Uterus (tissue), 4 donors: Measurements from ENCODE around the gene PREPL. TPM values are rescaled to one million over a fixed set of nuclear protein-coding genes. Genes with fewer than 3 reads are reported as not detected.
"Not testable (repeated sequence)": the region's sequence is repeated elsewhere in the genome, so short reads cannot be mapped to it uniquely, and the experiment has no call there.

ENCODE experiments used
- DNase-seq, 2 donors: peaks; one replicate each; pipeline ENCODE4 v3.0.0-alpha.2; 2019 to 2020
- H3K27ac ChIP-seq, 2 donors: fragments of 200-600 bp; sonication (generic); 1 replicate in 1 of 2; 2 replicates in 1 of 2; pipeline ENCODE4 v1.5.1; 2016 to 2018
- H3K27me3 ChIP-seq, 2 donors: fragments of 200-600 bp; sonication (generic); one replicate each; pipeline ENCODE4 v1.5.1; 2018 to 2019; ENCODE audit warnings: control low read depth in 1 of 2
- H3K36me3 ChIP-seq, 2 donors: fragments of 200-600 bp; sonication (generic); one replicate each; pipeline ENCODE4 v1.5.1; 2019; ENCODE audit warnings: control low read depth in 1 of 2
- H3K4me1 ChIP-seq, 2 donors: fragments of 200-600 bp; sonication (generic); one replicate each; pipeline ENCODE4 v1.5.1; 2018 to 2019; ENCODE audit warnings: control low read depth in 1 of 2
- H3K4me3 ChIP-seq, 2 donors: fragments of 200-600 bp; sonication (generic); 1 replicate in 1 of 2; 2 replicates in 1 of 2; pipeline ENCODE4 v1.5.1; 2018 to 2019; ENCODE audit warnings: mild to moderate bottlenecking in 1 of 2
- H3K9me3 ChIP-seq, 2 donors: fragments of 200-600 bp; sonication (generic); one replicate each; pipeline ENCODE4 v1.5.1; 2019; ENCODE audit warnings: control low read depth in 1 of 2
- CTCF ChIP-seq, 4 experiments: fragments of 200-600 bp in 2 of 4; fragments of 450-650 bp in 2 of 4; sonication (generic) in 2 of 4; IDR thresholded peaks; one replicate each; pipeline ENCODE4 v1.5.1; 2016 to 2019; ENCODE audit warnings: antibody characterized with exemption in 4 of 4, mild to moderate bottlenecking in 2 of 4, moderate library complexity in 1 of 4
- POLR2A ChIP-seq, 2 donors: fragments of 450-650 bp; IDR thresholded peaks; one replicate each; pipeline ENCODE4 v1.6.1; 2016; ENCODE audit warnings: antibody characterized with exemption in 2 of 2, mild to moderate bottlenecking in 1 of 2, moderate library complexity in 1 of 2
- intact Hi-C: fragments of 100-400 bp; cut with DNase I; formaldehyde crosslinking; loops from one replicate; pipeline ENCODE4 v1.15.1; 2023; ENCODE audit warnings: low total_unique reads
- total RNA-seq, 4 donors: library from RNA; depleted of rRNA in 3 of 4; stranded (reverse); fragments of >200 nt in 3 of 4; gene quantifications; one replicate each; pipeline versions ENCODE4 v1.1.0 to v1.2.4, GENCODE V29; 2014 to 2023
- donor health status: DM: yes; HTN: yes; CAD: no.

PREPL gene
- total RNA-seq, 4 donors from 2014 or later = 40.9 to 101 (median 61.1) TPM

GRCh38 chr2:44310287-44310686, 51.0 kb downstream of the PREPL start:
- Histone ChIP-seq H3K4me3 (no peak overlapping the region), H3K36me3 (no peaks in the 10 kb centered on the region), H3K9me3 (peaks cover 0 to 21% of the 10 kb centered on the region in 2 donors), H3K27ac (no peak overlapping the region), H3K4me1 (no peaks in the 10 kb centered on the region), H3K27me3 (no peaks in the 10 kb centered on the region)
- no peak for TF ChIP-seq CTCF (IDR thresholded peaks at IDR 0.05)
- TF ChIP-seq POLR2A (IDR thresholded peaks at IDR 0.05) = no peak
- intact Hi-C loops = no loop called here
- DNase-seq = no peak

GRCh38 chr2:44305882-44306281, 55.4 kb downstream of the PREPL start:
- Histone ChIP-seq H3K27ac (no peak overlapping the region), H3K27me3 (no peaks in the 10 kb centered on the region), H3K4me3 (no peak overlapping the region), H3K9me3 (peaks cover 0 to 17% of the 10 kb centered on the region in 2 donors), H3K36me3 (no peaks in the 10 kb centered on the region), H3K4me1 (no peaks in the 10 kb centered on the region)
- intact Hi-C loops = no loop called here
- no peak for TF ChIP-seq POLR2A (IDR thresholded peaks at IDR 0.05)
- no peak for TF ChIP-seq CTCF (IDR thresholded peaks at IDR 0.05)
- DNase-seq = no peak

GRCh38 chr2:44304258-44304657, 57.0 kb downstream of the PREPL start:
- H3K9me3 ChIP-seq = peaks cover 0 to under 1% of the 10 kb centered on the region in 2 donors
- TF ChIP-seq CTCF (IDR thresholded peaks at IDR 0.05) (no peak), POLR2A (IDR thresholded peaks at IDR 0.05) (no peak)
- intact Hi-C loops = no loop called here

GRCh38 chr2:44303766-44304165, 57.5 kb downstream of the PREPL start:
- H3K9me3 ChIP-seq, H3K4me3 ChIP-seq, H3K36me3 ChIP-seq, H3K4me1 ChIP-seq, intact Hi-C loops, DNase-seq, H3K27ac ChIP-seq, H3K27me3 ChIP-seq: not testable (repeated sequence)

More at GRCh38 chr2:44304258-44304657, 57.0 kb downstream of the PREPL start:
- Histone ChIP-seq H3K4me1 (no peaks in the 10 kb centered on the region), H3K27me3 (no peaks in the 10 kb centered on the region), H3K27ac (no peak overlapping the region), H3K4me3 (no peak overlapping the region), H3K36me3 (no peaks in the 10 kb centered on the region)
- DNase-seq = no peak

- no peaks in the 10 kb centered on the region for H3K27me3 ChIP-seq
- no peak overlapping the region for H3K27ac ChIP-seq
- no peak for TF ChIP-seq POLR2A (IDR thresholded peaks at IDR 0.05)
- TF ChIP-seq CTCF (IDR thresholded peaks at IDR 0.05) = no peak
- intact Hi-C loops = no loop called here
- DNase-seq = no peak
- H3K4me3 ChIP-seq = no peak overlapping the region
- H3K36me3 ChIP-seq = no peaks in the 10 kb centered on the region
- H3K9me3 ChIP-seq = no peaks in the 10 kb centered on the region
- no peaks in the 10 kb centered on the region for H3K4me1 ChIP-seq
Observed at GRCh38 chr2:44301111-44301510, 60.2 kb downstream of the PREPL start.

- no peak overlapping the region for H3K4me3 ChIP-seq
- H3K36me3 ChIP-seq = no peaks in the 10 kb centered on the region
- H3K27ac ChIP-seq = no peak overlapping the region
- H3K9me3 ChIP-seq = no peaks in the 10 kb centered on the region
- H3K27me3 ChIP-seq = no peaks in the 10 kb centered on the region
- DNase-seq = no peak
- no peaks in the 10 kb centered on the region for H3K4me1 ChIP-seq
- TF ChIP-seq POLR2A (IDR thresholded peaks at IDR 0.05) (no peak), CTCF (IDR thresholded peaks at IDR 0.05) (no peak)
- intact Hi-C loops = no loop called here
Observed at GRCh38 chr2:44299635-44300034, 61.7 kb downstream of the PREPL start.
